GM18951 (cell line): Measurements from ENCODE around the gene KIAA1755.

Experiments used
- POLR2A ChIP-seq: IDR thresholded peaks from 4 replicates; pipeline ENCODE4 v1.6.1; 2011; ENCODE audit warnings: mild to moderate bottlenecking; ENCODE audit not compliant: insufficient read length, insufficient read depth; ENCODE audit errors: extremely low read depth
- in situ Hi-C: fragments of 300-500 bp; cut with MboI; formaldehyde crosslinking; loops from one replicate; pipeline ENCODE4 v1.12.0; 2022; ENCODE audit warnings: low sequenced_read_pairs, mixed read lengths, inconsistent platforms; ENCODE audit not compliant: unreplicated experiment

The KIAA1755 gene

GRCh38 chr20:38211200-38212097 is 49.1 kb downstream of the KIAA1755 start:
- in situ Hi-C loops, result no loop called here
- TF ChIP-seq POLR2A, result no peak

- in situ Hi-C loops, result no loop called here
- TF ChIP-seq POLR2A, result no peak
These were observed 49.8 kb downstream of the KIAA1755 start for GRCh38 chr20:38210741-38211140.

- in situ Hi-C loops, result no loop called here
- no peak for TF ChIP-seq POLR2A
These were observed 50.7 kb downstream of the KIAA1755 start for GRCh38 chr20:38209736-38210405.

DNA sequence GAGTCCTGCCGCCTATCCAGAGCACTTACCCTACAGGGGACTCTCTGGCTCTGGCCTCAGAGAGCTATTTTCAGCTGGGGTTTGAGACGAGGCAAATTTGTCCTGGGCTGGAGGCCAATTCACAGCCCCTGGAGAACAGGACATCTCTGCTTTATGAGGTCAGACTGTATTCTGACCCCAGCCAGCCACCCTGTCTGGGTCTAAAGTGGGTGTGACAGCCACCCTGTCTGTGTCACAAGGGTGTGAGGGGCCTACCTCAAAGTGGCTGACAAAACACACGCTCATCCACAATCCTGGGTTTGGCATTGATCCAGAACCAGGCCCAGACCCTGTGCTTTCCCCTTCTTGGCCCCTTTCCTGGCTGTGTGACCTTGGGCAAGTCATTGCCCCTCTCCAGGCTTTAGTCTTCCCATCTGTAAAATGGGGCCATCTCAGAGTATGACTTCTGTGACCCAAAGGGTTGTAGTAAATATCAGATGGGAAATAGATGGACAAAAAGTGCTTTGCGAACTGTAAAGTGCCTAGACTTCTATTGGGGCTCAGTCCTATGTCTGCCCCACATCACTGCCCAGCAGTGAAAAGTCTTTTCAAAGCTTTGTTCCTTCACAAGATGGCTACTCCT is 51.4 kb downstream of the KIAA1755 start:
- in situ Hi-C loops, result no loop called here
- no peak for TF ChIP-seq POLR2A

GRCh38 chr20:38208523-38208922 is 52.0 kb downstream of the KIAA1755 start:
- no peak for TF ChIP-seq POLR2A
- in situ Hi-C loops, result no loop called here

- TF ChIP-seq POLR2A, result no peak
- in situ Hi-C loops, result no loop called here
These were observed 52.4 kb downstream of the KIAA1755 start for GRCh38 chr20:38208088-38208487.

DNA sequence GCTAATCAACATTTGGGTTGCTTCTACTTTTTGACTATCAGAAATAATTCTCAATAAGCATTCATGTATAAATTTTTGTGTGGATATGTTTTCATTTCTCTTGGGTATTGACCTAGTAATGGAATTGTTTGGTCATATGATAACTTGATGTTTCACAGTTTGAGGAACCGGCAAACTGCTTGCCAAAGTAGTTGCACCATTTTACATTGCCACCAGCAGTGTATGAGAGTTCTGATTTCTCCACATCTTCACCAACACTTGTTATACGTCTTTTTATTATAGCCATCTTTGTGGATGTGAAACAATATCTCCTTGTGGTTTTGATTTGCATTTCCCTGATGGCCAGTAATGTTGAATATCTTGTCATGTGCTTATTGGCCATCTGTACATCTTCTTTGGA is 52.9 kb downstream of the KIAA1755 start:
- in situ Hi-C loops, result no loop called here
- TF ChIP-seq POLR2A, result no peak

DNA sequence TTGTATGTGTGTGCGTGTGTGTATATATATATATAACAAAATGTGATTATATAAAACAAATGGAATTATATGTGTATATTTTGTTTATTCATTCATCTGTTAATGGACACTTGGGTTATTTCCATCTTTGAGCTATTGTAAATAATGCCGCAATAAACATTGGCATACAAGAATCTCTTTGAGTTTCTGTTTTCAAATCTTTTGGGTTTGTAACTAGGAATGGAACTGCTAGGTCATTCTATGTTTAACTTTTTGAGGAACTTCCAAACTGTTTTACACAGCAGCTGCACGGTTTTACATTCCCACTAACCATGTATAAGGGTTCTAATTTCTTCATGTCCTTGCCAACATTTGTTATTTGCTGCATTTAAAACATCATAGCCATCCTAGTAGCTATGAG is 55.5 kb downstream of the KIAA1755 start:
- no peak for TF ChIP-seq POLR2A
- in situ Hi-C loops, result no loop called here

GRCh38 chr20:38203981-38204357 is 56.6 kb downstream of the KIAA1755 start:
- in situ Hi-C loops, result no loop called here
- no peak for TF ChIP-seq POLR2A

DNA sequence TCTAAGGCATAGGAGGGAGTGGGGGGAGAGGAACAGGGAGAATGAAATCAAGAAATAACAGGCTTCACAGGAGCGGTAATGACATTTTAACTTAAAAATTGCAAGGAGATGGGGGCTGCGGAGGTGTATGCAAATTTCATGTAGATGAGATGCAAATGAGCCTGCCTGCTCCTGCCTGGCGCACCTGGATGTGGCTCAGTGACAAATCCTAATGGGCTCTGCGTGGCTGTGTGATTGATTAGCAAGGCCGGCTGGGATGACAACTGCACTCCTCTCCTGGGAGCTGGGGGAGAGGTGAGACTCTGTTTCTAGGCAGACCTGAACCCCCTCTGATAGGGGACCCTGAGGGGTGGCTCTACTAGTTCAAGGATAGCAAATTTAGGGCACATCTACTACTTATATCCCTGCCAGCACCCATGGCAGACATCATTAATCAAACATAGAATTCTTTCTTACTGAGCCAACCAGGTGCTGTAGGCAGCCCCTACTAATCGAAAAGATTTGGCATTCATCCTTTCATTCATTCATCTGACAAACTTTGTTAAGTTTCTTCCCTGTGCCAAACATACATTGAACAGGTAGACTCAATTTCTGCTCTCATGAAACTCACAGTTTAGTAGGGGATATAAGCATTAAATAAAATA is 57.1 kb downstream of the KIAA1755 start:
- no peak for TF ChIP-seq POLR2A
- in situ Hi-C loops, result no loop called here

- in situ Hi-C loops, result no loop called here
These were observed 57.6 kb downstream of the KIAA1755 start for GRCh38 chr20:38202982-38203293.

GRCh38 chr20:38202153-38202981 is 58.2 kb downstream of the KIAA1755 start:
- no peak for TF ChIP-seq POLR2A
- in situ Hi-C loops, result no loop called here

More at GRCh38 chr20:38202982-38203293, 57.6 kb downstream of the KIAA1755 start:
- no peak for TF ChIP-seq POLR2A
